Activated naive CD4-positive, alpha-beta T cell treated with anti-CD3 and anti-CD28 coated beads, Interleukin-2, amount 10 ng/mL, durations not matched to agents 7 days and 5 days (primary cell): ENCODE results near the gene SCAPER.
A peak's percentile ranks its signal among the peaks of the same experiment; 100 is the strongest.

ENCODE experiments used
- CTCF ChIA-PET: fragments of 350-600 bp; sonication (Branson Sonifier 250); formaldehyde crosslinking; loops from one replicate; lab custom pipeline; 2021; ENCODE audit warnings: antibody characterized with exemption; lab: Charles Lee
- DNase-seq: peaks from one replicate; pipeline ENCODE4 v3.0.0-alpha.2; 2020
- H3K27ac Mint-ChIP-seq: one replicate; pipeline ENCODE4 v1.8.0; 2021; ENCODE audit warnings: mild to moderate bottlenecking, moderate library complexity, mixed read lengths
- H3K27me3 Mint-ChIP-seq: one replicate; pipeline ENCODE4 v1.8.0; 2021; ENCODE audit warnings: mild to moderate bottlenecking, mixed read lengths
- H3K36me3 Mint-ChIP-seq: one replicate; pipeline ENCODE4 v1.8.0; 2021; ENCODE audit warnings: mixed read lengths
- H3K4me1 Mint-ChIP-seq: one replicate; pipeline ENCODE4 v1.8.0; 2021; ENCODE audit warnings: mixed read lengths
- H3K4me3 Mint-ChIP-seq: one replicate; pipeline ENCODE4 v1.8.0; 2021; ENCODE audit warnings: mild to moderate bottlenecking, moderate library complexity, mixed read lengths
- H3K9me3 Mint-ChIP-seq: one replicate; pipeline ENCODE4 v1.8.0; 2021; ENCODE audit warnings: mixed read lengths

Gene SCAPER

GRCh38 chr15:76337696-76338485 is 567.2 kb downstream of the SCAPER start:
- peaks cover 97% of the 10 kb centered on the region for H3K27me3 Mint-ChIP-seq
- peaks cover 6% of the 10 kb centered on the region for H3K36me3 Mint-ChIP-seq
- peaks cover 70% of the 10 kb centered on the region for H3K4me1 Mint-ChIP-seq
- CTCF ChIA-PET: no interaction called here
- DNase-seq: peak; percentile 35
- peak overlapping the region; percentile 42 for H3K27ac Mint-ChIP-seq
- no peaks in the 10 kb centered on the region for H3K9me3 Mint-ChIP-seq
- H3K4me3 Mint-ChIP-seq: peak overlapping the region; percentile 77

- Mint-ChIP-seq H3K4me1 (peaks cover 69% of the 10 kb centered on the region), H3K27ac (peak overlapping the region; percentile 65), H3K4me3 (peak overlapping the region; percentile 77), H3K36me3 (peaks cover 6% of the 10 kb centered on the region), H3K27me3 (peaks cover 99% of the 10 kb centered on the region), H3K9me3 (no peaks in the 10 kb centered on the region)
- DNase-seq: peak; percentile 38
- CTCF ChIA-PET: no interaction called here
These were observed 568.0 kb downstream of the SCAPER start for GRCh38 chr15:76337059-76337695.

DNA sequence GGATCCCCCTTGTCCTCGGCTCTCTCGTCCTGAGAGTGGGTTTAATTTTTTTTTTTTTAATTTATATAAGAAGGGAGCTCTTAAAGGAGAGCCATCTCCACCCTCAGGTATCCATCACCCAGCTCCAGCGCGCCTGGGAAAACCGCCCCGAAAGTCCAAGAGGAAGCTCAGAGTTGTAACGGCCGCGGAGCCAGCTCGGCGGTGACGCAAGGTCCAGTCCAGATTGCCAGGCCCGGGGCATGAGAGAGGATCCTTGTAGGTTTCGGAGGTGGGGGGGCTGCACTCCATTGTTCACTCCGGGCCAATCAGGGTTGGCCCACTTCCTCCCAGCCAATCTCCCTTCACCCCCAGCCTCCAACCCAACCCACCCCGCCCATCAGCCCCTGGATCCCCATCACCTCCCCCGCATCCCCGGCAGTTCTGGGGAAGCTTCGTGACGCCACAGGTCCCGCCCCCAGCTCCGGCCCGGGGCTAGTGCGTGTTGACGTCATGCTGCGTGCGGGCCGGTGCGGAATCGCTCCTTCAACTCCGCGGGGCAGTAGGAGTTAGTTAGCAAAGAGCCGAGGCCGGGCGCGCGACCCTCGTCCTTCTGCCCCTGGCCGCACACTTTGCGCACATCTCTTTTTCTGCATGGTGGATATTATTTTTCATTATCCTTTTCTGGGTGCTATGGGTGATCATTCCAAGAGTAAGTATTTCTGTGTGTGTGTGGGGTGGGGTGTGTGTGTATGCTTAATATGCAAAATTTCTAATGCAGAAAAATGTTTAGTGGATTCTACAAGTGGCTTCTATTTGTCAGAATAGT is 568.7 kb downstream of the SCAPER start, which contains the start of gene ISL2:
Gene ISL2 (plus strand): TSS at position 520 of the 805 bp plus-strand sequence. CDS start 111 bp downstream, at position 631.
- DNase-seq: peak; percentile 79
- Mint-ChIP-seq H3K4me3 (peak within 1 kb of the TSS; percentile 77), H3K4me1 (peaks cover 62% of the 10 kb centered on the region), H3K27ac (peak within 1 kb of the TSS; percentile 67), H3K9me3 (no peaks in the 10 kb centered on the region), H3K36me3 (peaks cover 3% of the 10 kb centered on the region), H3K27me3 (peaks cover 93% of the 10 kb centered on the region)
- CTCF ChIA-PET: interaction anchor here (2.0 to 3.1 kb wide), 2 partner anchors 101 to 145 kb away, joined by 5 to 20 read pairs; no protein-coding TSS in a partner anchor

GRCh38 chr15:76335307-76336253 is 569.6 kb downstream of the SCAPER start:
- Mint-ChIP-seq H3K4me3 (peak overlapping the region; percentile 77), H3K9me3 (no peaks in the 10 kb centered on the region), H3K27ac (peak overlapping the region; percentile 67), H3K4me1 (peaks cover 55% of the 10 kb centered on the region), H3K36me3 (peaks cover 3% of the 10 kb centered on the region), H3K27me3 (peaks cover 90% of the 10 kb centered on the region)
- CTCF ChIA-PET: interaction anchor here (2.0 to 3.1 kb wide), 2 partner anchors 100 to 145 kb away, joined by 5 to 20 read pairs; no protein-coding TSS in a partner anchor
- DNase-seq: peak; percentile 50

- Mint-ChIP-seq H3K27me3 (peaks cover 88% of the 10 kb centered on the region), H3K9me3 (no peaks in the 10 kb centered on the region), H3K27ac (no peak overlapping the region), H3K4me3 (peak overlapping the region; percentile 77), H3K36me3 (peaks cover 3% of the 10 kb centered on the region), H3K4me1 (peaks cover 46% of the 10 kb centered on the region)
- CTCF ChIA-PET: interaction anchor here (0.7 to 3.1 kb wide), 7 partner anchors 10 to 144 kb away, joined by 3 to 20 read pairs (median 4); no protein-coding TSS in a partner anchor
- DNase-seq: no peak
These were observed 570.5 kb downstream of the SCAPER start for GRCh38 chr15:76334438-76335306.

- Mint-ChIP-seq H3K9me3 (no peaks in the 10 kb centered on the region), H3K36me3 (peaks cover 3% of the 10 kb centered on the region), H3K4me3 (no peak overlapping the region), H3K4me1 (peaks cover 40% of the 10 kb centered on the region), H3K27me3 (peaks cover 86% of the 10 kb centered on the region), H3K27ac (peak overlapping the region; percentile 39)
- CTCF ChIA-PET: interaction anchor here (0.7 to 3.1 kb wide), 7 partner anchors 11 to 143 kb away, joined by 3 to 20 read pairs (median 3); no protein-coding TSS in a partner anchor
- DNase-seq: no peak
These were observed 571.3 kb downstream of the SCAPER start for GRCh38 chr15:76333720-76334437.

DNA sequence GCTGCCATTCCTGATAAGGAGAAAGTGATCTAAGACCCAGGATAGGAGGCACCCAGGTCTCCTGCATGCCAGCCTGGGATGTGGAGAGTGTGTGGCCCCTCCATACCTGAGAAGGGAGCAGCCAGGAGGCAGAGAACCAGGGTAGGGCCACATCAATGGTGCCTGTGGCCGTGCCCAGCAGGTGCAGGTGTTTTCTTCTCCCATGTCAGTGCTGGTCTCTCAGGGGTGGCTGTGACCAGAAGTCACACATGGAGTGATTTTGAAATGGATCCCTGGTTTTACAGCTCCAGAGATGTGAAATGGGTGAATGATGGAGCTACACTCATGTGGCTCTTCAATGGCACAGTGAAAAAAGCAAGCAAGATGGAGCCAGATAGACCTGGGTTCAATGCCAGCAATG is 571.8 kb downstream of the SCAPER start:
- DNase-seq: no peak
- Mint-ChIP-seq H3K36me3 (peaks cover 3% of the 10 kb centered on the region), H3K27ac (no peak overlapping the region), H3K9me3 (no peaks in the 10 kb centered on the region), H3K27me3 (peaks cover 80% of the 10 kb centered on the region), H3K4me1 (peaks cover 35% of the 10 kb centered on the region), H3K4me3 (no peak overlapping the region)
- CTCF ChIA-PET: interaction anchor here (0.7 to 3.1 kb wide), 5 partner anchors 11 to 142 kb away, joined by 3 to 20 read pairs (median 4); no protein-coding TSS in a partner anchor

DNA sequence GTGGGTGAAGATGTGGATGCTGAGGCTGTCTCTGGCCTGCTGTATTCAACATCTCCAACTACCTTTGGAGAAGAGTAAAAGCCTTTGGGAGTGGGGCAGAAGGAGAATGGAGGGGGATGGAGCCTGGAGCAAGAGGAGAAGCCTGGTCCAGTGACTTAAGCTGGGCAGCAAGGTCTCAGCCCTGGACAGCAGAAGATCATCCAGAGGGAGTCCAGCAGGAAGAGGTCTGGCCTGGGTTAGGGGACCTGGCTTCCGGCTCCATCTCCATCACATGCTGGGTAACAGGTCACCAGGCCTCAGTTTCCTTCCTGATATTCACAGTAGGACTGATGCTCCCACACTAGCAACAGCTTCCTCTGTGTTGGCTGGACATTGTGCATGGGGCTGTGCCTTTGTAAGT is 572.3 kb downstream of the SCAPER start:
- DNase-seq: no peak
- H3K4me3 Mint-ChIP-seq: no peak overlapping the region
- peaks cover 79% of the 10 kb centered on the region for H3K27me3 Mint-ChIP-seq
- CTCF ChIA-PET: interaction anchor here (1.3 to 3.1 kb wide), 3 partner anchors 12 to 142 kb away, joined by 4 to 20 read pairs (median 19); no protein-coding TSS in a partner anchor
- H3K4me1 Mint-ChIP-seq: peaks cover 35% of the 10 kb centered on the region
- no peaks in the 10 kb centered on the region for H3K9me3 Mint-ChIP-seq
- no peak overlapping the region for H3K27ac Mint-ChIP-seq
- peaks cover 3% of the 10 kb centered on the region for H3K36me3 Mint-ChIP-seq

GRCh38 chr15:76330080-76330680 is 575.0 kb downstream of the SCAPER start:
- Mint-ChIP-seq H3K27ac (no peak overlapping the region), H3K27me3 (peaks cover 75% of the 10 kb centered on the region), H3K36me3 (no peaks in the 10 kb centered on the region), H3K4me1 (peaks cover 10% of the 10 kb centered on the region), H3K9me3 (no peaks in the 10 kb centered on the region), H3K4me3 (no peak overlapping the region)
- CTCF ChIA-PET: interaction anchor here (1.2 to 2.8 kb wide), 4 partner anchors 95 to 144 kb away, joined by 3 to 14 read pairs (median 8); no protein-coding TSS in a partner anchor
- DNase-seq: no peak

GRCh38 chr15:76328958-76329357 is 576.2 kb downstream of the SCAPER start:
- peaks cover under 1% of the 10 kb centered on the region for H3K4me1 Mint-ChIP-seq
- no peaks in the 10 kb centered on the region for H3K36me3 Mint-ChIP-seq
- no peak for DNase-seq
- H3K27me3 Mint-ChIP-seq: peaks cover 70% of the 10 kb centered on the region
- H3K9me3 Mint-ChIP-seq: no peaks in the 10 kb centered on the region
- H3K4me3 Mint-ChIP-seq: no peak overlapping the region
- no peak overlapping the region for H3K27ac Mint-ChIP-seq
- CTCF ChIA-PET: interaction anchor here (2.0 to 2.8 kb wide), 2 partner anchors 94 to 139 kb away, joined by 8 to 14 read pairs; no protein-coding TSS in a partner anchor

- Mint-ChIP-seq H3K36me3 (no peaks in the 10 kb centered on the region), H3K9me3 (no peaks in the 10 kb centered on the region), H3K27ac (no peak overlapping the region), H3K4me1 (no peaks in the 10 kb centered on the region), H3K4me3 (no peak overlapping the region), H3K27me3 (peaks cover 69% of the 10 kb centered on the region)
- CTCF ChIA-PET: no interaction called here
- no peak for DNase-seq
These were observed 576.9 kb downstream of the SCAPER start for GRCh38 chr15:76328106-76328696.
